Epithelial cell of prostate (primary cell): ENCODE results near the gene UBA6.
A peak's percentile ranks its signal among the peaks of the same experiment; 100 is the strongest.

Source experiments
- DNase-seq: peaks from one replicate; pipeline ENCODE4 v3.0.0-alpha.2; 2011; ENCODE audit warnings: low read depth, low spot score
- H3K27ac ChIP-seq: fragments of 450-650 bp; 2 replicates; pipeline ENCODE4 v1.5.1; 2017; ENCODE audit warnings: mild to moderate bottlenecking

UBA6 gene

DNA sequence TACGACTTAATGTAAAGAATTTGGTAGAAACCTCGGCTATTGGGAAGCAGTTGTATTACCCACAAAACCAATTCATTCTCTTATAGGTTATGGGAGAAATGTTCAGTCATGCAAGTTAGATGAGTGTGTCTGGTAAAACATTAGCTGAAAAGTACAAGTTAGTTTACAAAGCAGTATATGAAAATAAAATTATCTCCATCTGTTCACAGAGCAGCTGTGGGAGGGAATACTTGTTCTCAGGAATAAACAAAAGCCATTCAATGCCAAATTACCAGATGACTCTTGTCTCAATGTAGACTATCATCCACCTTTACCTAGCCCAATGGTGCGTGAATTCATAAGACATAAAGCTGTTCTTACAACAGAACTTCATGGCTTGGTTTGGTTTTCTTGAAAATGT lies 113.8 kb downstream of the UBA6 start:
- no peak for DNase-seq
- H3K27ac ChIP-seq, result no peak overlapping the region

DNA sequence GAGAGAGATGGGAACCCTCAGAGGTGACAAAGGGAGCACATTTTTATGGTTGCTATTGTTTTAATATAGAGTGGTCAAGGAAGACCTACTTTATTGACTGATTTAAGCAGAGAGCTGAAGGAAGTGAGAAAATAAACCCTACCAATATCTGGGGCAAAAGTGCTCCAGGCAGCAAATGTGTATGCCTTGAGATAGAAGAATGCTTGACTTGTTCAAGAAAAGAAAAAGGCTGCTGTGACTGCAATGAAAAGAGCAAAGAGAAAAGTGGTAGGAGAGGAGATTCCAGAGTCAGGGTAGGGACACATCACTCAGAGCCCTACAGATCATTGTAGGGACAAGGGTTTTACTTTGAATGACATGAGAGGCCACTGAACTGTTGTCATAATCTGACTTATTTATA lies 116.5 kb downstream of the UBA6 start:
- no peak for DNase-seq
- no peak overlapping the region for H3K27ac ChIP-seq

DNA sequence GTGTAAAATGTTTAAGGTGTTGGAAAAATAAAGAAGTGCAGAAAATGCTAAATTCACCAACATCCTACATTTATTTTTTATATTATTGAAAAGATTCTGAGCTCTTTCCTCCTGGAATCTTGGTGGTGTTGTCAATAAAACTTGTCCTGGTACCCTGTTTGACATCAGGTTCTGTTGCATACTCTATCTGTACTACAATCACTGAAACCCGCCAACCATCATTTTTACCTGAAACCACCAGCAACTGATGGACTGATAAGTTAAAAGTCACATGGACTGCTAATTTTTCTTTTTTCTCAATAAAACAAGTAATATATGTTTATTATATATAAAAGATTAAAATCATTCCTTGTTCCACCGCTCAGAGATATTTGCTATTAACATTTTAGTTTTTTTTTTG lies 119.0 kb downstream of the UBA6 start:
- H3K27ac ChIP-seq, result no peak overlapping the region
- DNase-seq, result no peak

DNA sequence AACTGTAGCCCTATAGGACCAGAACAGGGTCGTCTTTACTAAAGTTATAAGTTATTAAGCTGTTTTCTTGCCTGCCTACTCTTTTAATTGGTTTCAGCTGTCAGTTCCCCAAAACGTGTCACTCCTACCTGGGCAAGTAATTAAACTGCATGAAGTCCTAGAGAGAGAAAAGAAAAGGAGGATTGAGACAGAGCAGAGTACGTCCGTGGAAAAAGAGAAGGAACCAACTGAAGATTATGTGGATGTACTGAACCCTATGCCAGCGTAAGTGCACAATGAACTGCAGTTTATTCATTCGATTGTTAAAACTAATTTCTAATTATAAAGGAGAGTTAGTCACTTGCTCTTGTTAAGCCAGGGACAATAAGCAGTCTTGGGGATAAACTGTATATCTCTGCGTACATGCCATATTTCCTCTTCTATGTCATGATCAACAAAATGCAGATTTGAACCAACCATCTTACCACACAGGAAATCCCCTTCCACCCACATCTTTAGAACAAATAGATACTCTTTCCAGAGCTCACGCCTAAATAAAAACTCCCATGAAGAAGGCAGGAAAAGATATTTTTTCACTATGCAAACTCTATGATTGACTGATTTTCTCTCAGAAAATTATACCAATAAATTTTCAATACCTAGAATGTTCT lies 119.6 kb downstream of the UBA6 start:
- H3K27ac ChIP-seq, result no peak overlapping the region
- DNase-seq, result no peak

DNA sequence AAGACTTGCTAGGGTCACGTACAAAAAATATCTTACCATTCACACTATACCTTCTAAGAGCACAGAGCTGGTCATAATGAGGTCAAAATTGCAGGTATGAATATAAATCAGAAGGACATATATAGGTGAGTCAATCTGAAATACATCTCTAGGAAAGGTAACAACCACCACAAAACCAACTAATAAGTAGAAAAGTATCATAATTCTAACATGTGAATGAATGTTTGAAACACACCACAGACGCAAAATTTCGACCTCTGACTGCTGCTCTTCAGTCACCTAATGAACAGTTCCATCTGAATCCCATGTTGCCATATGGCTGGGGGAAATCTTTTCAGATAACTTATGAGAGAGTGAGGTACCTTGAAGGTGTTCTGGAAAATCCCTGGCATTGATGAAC lies 120.4 kb downstream of the UBA6 start:
- no peak overlapping the region for H3K27ac ChIP-seq
- no peak for DNase-seq

DNA sequence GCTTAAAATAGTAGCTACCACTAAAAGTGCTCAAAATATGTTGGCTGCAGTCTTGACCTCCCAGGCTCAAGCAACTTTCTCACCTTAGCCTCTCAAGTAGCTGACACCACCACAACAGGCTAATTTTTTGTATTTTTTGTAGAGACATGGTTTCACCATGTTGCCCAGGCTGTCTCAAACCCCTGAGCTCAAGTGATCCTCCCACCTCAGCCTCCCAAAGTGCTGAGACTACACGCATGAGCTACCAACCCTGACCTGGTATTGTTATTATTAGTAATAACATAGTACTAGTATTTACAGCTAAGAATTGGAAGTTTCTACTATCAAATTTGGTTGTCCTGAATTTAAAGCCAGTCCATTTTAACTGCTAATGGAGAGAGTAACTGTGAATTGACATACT lies 124.4 kb downstream of the UBA6 start:
- no peak for DNase-seq
- H3K27ac ChIP-seq, result no peak overlapping the region

DNA sequence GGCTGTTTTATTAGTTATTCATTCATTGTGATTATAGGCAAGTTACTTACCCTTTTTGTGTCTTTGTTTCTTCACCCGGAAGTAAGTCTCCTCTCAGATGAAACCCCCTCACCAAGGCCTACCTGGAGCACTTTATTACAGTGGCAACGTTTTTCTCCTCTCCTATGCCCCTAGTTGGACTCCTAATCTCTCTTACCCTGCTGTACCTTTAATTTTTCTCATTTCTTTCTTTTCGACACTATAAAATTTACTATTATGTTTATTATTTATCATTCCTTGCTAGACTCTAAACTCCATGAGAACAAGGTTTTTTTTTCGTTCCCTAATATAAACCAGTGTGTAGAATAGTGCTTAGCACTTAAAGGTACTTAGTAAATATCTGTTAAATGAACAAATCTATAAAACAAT lies 124.9 kb downstream of the UBA6 start:
- H3K27ac ChIP-seq, result no peak overlapping the region
- DNase-seq, result no peak

DNA sequence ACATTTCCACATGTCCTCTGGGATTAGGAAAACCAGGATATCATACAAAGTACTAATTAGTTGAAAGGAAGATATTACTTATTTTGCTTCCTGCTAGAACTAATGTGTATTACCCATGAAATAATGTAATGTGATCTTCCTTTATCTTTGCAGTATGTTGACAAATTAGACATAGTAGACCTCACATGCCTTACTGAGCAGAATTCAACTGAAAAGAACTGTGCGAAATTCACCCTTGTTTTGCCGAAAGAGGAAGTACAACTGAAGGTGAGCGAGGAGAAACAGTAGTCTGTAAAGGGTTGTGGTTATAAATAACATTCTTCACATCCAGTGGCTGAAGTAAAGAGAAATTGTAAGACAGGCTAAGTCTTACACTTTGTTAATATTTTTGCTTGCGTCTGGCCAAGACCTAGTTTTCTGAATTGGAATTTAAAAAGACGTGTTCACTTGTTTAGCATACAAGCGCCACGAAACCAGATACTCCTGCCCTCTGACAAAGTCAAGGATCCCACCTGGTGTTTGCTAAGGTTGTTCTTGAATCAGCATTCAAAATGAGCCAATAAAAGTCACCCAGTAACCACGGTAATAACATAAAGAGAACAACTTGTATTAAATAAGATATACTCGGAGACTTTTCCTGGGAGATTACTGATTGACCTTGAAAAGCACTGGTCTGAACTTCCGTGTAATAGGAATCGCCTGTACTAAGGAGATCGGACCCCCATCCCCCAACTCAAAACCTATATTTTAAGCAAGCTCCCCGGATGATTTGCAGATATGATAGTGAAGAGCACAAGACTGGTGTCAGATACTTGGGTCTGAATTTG lies 125.5 kb downstream of the UBA6 start:
- no peak overlapping the region for H3K27ac ChIP-seq
- no peak for DNase-seq

DNA sequence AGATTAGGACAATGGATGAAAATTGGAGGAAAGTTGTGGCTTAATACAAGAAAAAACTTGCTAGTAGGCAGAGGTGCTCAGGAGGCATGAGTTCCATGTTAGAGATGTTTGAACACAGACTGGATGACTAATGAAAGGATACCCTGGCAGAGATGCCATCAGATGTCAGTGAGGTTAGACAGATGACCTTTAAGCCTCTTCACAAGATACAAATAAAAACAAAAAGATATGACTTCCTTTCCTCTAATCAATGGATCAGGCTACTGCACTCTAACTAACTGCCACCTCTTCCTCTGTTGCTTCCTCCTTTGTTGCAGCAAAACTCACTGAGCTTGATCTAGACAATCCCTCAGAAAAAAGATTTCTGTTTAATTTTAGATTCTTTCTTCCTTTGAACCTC lies 127.8 kb downstream of the UBA6 start:
- DNase-seq, result no peak
- H3K27ac ChIP-seq, result no peak overlapping the region

DNA sequence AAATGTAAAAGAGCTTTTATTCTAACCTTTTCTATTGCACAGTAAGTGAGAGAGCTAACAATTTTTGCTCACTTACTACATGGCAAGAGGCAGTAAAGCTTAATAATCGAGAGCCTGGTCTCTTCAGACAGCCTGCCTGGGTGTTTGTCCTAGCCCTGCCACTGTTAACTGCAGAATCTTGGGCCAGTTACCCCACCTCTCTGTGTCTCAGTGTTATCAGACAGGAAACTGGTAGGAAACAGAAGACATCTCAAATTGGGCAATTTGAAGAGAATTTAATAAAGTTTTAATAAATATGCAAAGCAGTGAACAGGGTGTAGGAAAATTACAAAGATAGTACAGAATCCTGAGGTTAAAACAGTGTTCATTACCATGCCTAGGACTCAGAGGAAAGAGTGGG lies 129.0 kb downstream of the UBA6 start:
- no peak for DNase-seq

DNA sequence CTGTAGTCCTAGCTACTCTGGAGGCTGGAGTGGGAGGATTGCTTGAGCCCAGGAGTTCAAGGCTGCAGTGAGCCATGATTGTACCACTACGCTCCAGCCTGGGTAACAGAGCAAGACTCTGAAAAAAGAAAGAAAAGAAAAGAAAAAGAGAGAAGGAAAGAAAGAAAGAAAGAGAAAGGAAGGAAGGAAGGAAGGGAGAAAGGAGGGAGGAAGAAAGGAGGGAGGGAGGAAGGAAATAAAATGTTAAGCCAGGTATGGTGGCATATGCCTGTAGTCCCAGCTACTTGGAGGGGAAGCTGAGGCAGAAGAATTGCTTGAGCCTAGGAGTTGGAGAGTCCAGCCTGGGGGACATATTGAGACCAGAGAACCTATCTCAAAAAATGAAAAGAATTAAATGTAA lies 130.4 kb downstream of the UBA6 start:
- no peak overlapping the region for H3K27ac ChIP-seq
- no peak for DNase-seq

More for the DNA sequence above, 129.0 kb downstream of the UBA6 start:
- H3K27ac ChIP-seq, result no peak overlapping the region

DNA sequence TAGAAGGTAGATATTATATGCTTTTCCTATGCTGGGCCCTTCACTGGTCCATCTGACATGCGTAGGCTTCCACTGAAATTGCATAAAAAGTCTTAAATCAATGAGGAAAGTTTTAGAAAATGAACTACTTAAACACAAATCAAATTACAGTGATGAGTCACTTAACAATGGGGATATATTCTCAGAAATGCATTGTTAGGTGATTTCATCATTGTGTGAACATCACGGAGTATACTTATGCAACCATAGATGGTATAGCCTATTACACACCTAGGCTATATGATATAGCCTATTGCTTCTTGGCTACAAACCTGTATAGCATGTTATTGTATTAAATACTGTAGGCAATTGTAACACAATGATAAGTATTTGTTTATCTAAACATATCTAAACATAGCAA lies 132.1 kb downstream of the UBA6 start:
- DNase-seq, result peak; percentile 41
- H3K27ac ChIP-seq, result peak overlapping the region; percentile 21

DNA sequence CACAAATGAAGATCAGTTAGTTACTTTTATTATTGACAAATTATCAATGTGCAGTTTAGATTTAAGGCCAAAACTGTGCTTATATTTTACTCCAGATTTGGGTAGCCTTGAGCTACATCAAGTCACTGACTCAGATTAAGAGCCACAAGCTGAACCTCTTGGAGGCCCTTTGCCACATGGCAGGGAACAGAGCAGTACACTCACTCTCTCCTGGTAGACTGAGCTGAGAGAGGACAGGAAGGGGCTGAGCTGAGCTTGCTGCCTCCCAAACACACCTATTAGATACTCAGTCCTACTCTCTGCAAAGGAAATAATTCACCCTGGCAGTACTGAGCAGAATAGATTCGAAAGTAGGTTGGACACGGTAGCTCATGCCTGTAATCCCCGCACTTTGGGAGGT lies 134.6 kb downstream of the UBA6 start:
- DNase-seq, result no peak
- H3K27ac ChIP-seq, result no peak overlapping the region

DNA sequence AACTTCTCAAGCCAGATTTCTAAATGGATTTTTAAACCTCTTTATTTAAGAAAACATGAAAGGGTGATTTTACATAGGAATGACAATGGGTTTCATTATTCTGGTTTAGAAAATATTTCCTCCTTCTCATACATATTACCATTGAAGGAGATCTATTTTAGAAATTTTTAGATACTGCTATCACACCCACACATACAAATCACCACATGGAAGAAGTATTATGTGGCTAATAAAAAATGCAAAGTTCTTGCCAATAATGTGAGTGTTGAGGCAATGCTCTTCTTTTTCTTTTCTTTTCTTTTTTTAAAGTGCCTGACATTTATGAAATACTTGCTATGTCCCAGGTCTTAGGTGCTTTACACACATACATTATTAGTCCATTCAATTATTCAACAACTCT lies 135.7 kb downstream of the UBA6 start:
- no peak overlapping the region for H3K27ac ChIP-seq

More for the DNA sequence above, 135.7 kb downstream of the UBA6 start:
- DNase-seq, result no peak
